Measurements from ENCODE around the gene ELFN1. TPM values are rescaled to one million over a fixed set of nuclear protein-coding genes. Genes with fewer than 3 reads are reported as not detected.

ELFN1 gene
- total RNA-seq, 1 experiment from 2014 or later, result 0.69 TPM

DNA sequence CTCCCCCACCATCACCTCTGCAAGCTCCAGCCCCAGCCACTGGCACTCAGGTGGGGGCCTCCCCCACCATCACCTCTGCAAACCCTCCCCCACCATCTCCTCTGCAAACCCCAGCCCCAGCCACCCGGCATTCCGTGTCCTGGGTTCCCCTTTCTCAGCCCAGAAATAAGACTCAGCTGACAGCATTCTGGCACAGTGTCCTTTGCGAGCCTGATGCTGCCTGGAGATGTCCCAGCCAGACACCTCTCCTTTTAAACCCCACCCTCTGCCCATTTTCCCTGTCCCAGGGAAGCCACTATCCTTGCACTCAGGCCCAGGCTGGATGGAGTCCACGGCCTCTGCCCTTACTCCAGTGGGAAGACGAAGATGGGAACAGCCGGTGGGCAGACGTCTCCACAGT is 49.8 kb downstream of the ELFN1 start:
- Histone ChIP-seq H3F3A (ENCODE audit: low read length, unreplicated experiment) (no peaks in the 10 kb centered on the region), H3K9me3 (ENCODE audit: low read length) (no peaks in the 10 kb centered on the region), H3K9ac (ENCODE audit: low read length) (no peak overlapping the region), H3K27ac (ENCODE audit: low read length) (no peak overlapping the region), H3K4me3 (ENCODE audit: low read length) (no peak overlapping the region), H3K4me2 (ENCODE audit: low read length) (no peak overlapping the region), H3K79me2 (ENCODE audit: low read length) (no peaks in the 10 kb centered on the region), H4K20me1 (ENCODE audit: low read length) (no peaks in the 10 kb centered on the region), H3K27me3 (ENCODE audit: low read length) (0 out of 2 replicates have a peak, but pooled peaks cover 2% of the 10 kb centered on the region), H3K4me1 (ENCODE audit: insufficient read depth, low read length) (peaks cover 22% of the 10 kb centered on the region), H3K36me3 (ENCODE audit: low read depth, low read length) (no peaks in the 10 kb centered on the region), H3K9me2 (replicated peaks; ENCODE audit: low read length) (no peaks in the 10 kb centered on the region), H2AFZ (ENCODE audit: low read length) (no peak overlapping the region)
- intact Hi-C loops (cut with micrococcal nuclease), result no loop called here
- ATAC-seq (no peak), DNase-seq (no peak)
- BruUV-seq (replicated peaks), result no TSS peak
- TF ChIP-seq EZH2 (IDR thresholded peaks at IDR 0.05; ENCODE audit: low read length, unreplicated experiment), result no peak
- no peak for TF ChIP-seq EZH2phosphoT487 (IDR thresholded peaks at IDR 0.05; ENCODE audit: borderline replicate concordance, low read length)
- TF ChIP-seq, protein P1, sequence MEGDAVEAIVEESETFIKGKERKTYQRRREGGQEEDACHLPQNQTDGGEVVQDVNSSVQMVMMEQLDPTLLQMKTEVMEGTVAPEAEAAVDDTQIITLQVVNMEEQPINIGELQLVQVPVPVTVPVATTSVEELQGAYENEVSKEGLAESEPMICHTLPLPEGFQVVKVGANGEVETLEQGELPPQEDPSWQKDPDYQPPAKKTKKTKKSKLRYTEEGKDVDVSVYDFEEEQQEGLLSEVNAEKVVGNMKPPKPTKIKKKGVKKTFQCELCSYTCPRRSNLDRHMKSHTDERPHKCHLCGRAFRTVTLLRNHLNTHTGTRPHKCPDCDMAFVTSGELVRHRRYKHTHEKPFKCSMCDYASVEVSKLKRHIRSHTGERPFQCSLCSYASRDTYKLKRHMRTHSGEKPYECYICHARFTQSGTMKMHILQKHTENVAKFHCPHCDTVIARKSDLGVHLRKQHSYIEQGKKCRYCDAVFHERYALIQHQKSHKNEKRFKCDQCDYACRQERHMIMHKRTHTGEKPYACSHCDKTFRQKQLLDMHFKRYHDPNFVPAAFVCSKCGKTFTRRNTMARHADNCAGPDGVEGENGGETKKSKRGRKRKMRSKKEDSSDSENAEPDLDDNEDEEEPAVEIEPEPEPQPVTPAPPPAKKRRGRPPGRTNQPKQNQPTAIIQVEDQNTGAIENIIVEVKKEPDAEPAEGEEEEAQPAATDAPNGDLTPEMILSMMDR (conservative IDR thresholded peaks at IDR 0.05; ENCODE audit: low read depth, low read length), result no peak
- ChIA-PET POLR2A (ENCODE audit: unreplicated experiment) (interaction anchor here (0.7 kb wide), 1 partner anchor 350 kb away, joined by 15 read pairs; no protein-coding TSS in a partner anchor), CTCF (no interaction called here)

DNA sequence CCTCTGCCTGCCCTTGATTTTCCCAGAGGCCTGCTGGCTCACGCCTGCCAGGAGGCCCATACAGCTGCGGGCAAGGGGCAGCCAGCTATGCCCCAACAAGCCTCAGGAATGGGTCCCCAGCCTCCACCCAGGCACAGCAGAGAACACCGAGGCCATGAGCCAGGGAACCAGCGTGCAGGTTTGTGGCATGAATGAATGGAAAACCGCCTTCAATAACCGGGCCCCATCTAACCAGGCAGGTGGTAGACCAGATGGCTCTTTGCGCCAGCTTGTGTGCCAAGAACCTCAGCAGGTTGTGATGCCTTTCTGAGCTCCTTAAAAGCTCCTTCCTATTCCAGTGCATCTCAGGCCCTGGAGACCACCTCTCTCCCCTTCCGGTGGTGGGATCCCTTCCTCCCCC is 50.2 kb downstream of the ELFN1 start:
- no peak overlapping the region for H3K27ac ChIP-seq (ENCODE audit: low read length)
- no peaks in the 10 kb centered on the region for H4K20me1 ChIP-seq (ENCODE audit: low read length)
- BruUV-seq (replicated peaks), result no TSS peak
- H3K4me1 ChIP-seq (ENCODE audit: insufficient read depth, low read length), result peaks cover 22% of the 10 kb centered on the region
- H3K79me2 ChIP-seq (ENCODE audit: low read length), result no peaks in the 10 kb centered on the region
- no peak overlapping the region for H3K9ac ChIP-seq (ENCODE audit: low read length)
- DNase-seq, result no peak
- H3K27me3 ChIP-seq (ENCODE audit: low read length), result 0 out of 2 replicates have a peak, but pooled peaks cover 5% of the 10 kb centered on the region
- no peak overlapping the region for H3K4me2 ChIP-seq (ENCODE audit: low read length)
- H3K9me3 ChIP-seq (ENCODE audit: low read length), result no peaks in the 10 kb centered on the region
- intact Hi-C loops (cut with micrococcal nuclease), result no loop called here
- H3K9me2 ChIP-seq (replicated peaks; ENCODE audit: low read length), result no peaks in the 10 kb centered on the region
- ATAC-seq, result no peak
- CTCF ChIA-PET, result no interaction called here
- POLR2A ChIA-PET (ENCODE audit: unreplicated experiment), result interaction anchor here (0.7 kb wide), 1 partner anchor 349 kb away, joined by 15 read pairs; no protein-coding TSS in a partner anchor
- no peak overlapping the region for H3K4me3 ChIP-seq (ENCODE audit: low read length)
- TF ChIP-seq, protein P1 (conservative IDR thresholded peaks at IDR 0.05; ENCODE audit: low read depth, low read length), result no peak
- TF ChIP-seq EZH2phosphoT487 (IDR thresholded peaks at IDR 0.05; ENCODE audit: borderline replicate concordance, low read length), result no peak
- TF ChIP-seq EZH2 (IDR thresholded peaks at IDR 0.05; ENCODE audit: low read length, unreplicated experiment), result no peak
- no peak overlapping the region for H2AFZ ChIP-seq (ENCODE audit: low read length)
- no peaks in the 10 kb centered on the region for H3K36me3 ChIP-seq (ENCODE audit: low read depth, low read length)
- no peaks in the 10 kb centered on the region for H3F3A ChIP-seq (ENCODE audit: low read length, unreplicated experiment)

DNA sequence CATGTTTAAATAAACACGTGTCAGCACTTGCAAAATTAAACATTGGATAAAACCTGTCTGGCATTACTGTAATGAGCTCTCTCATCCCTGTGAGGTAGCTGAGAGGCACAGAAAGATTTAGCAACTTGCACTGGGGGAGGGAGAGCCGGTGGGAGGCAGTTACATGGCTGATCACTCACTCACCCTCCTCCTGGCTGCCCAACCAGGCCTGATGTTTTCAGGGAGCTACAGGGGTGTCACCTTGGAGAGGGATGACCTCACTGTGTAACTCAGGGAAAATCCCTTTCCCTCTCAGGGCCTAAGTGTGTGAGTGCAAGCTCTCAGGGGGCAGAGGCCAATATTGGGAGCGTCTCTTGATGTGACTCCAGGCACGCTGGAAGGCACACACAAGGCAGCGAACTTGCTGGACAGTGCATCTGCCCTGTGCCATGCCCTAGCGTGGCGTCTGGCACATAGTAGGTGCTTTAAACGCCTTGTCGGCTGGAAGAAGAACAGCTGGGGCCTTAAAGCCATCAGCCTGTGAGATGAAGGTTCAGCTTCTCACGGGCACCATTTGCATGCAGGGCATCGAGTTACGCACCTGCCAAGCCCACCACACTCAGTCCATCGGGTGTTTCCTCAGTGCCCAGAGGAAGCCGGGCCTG is 51.1 kb downstream of the ELFN1 start:
- BruUV-seq (replicated peaks), result no TSS peak
- Histone ChIP-seq H3K4me2 (ENCODE audit: low read length) (no peak overlapping the region), H3K79me2 (ENCODE audit: low read length) (no peaks in the 10 kb centered on the region), H3K27ac (ENCODE audit: low read length) (no peak overlapping the region), H3K9me2 (replicated peaks; ENCODE audit: low read length) (no peaks in the 10 kb centered on the region), H3K27me3 (ENCODE audit: low read length) (peaks cover 13% of the 10 kb centered on the region; the same call in 1 of the 2 replicates), H3K4me1 (ENCODE audit: insufficient read depth, low read length) (peaks cover 15% of the 10 kb centered on the region), H3K36me3 (ENCODE audit: low read depth, low read length) (no peaks in the 10 kb centered on the region), H3K9ac (ENCODE audit: low read length) (no peak overlapping the region), H2AFZ (ENCODE audit: low read length) (no peak overlapping the region), H4K20me1 (ENCODE audit: low read length) (no peaks in the 10 kb centered on the region), H3K4me3 (ENCODE audit: low read length) (no peak overlapping the region), H3F3A (ENCODE audit: low read length, unreplicated experiment) (no peaks in the 10 kb centered on the region), H3K9me3 (ENCODE audit: low read length) (no peaks in the 10 kb centered on the region)
- intact Hi-C loops (cut with micrococcal nuclease), result no loop called here
- CTCF ChIA-PET, result no interaction called here
- POLR2A ChIA-PET (ENCODE audit: unreplicated experiment), result no interaction called here
- DNase-seq (no peak), ATAC-seq (no peak)
- TF ChIP-seq EZH2 (IDR thresholded peaks at IDR 0.05; ENCODE audit: low read length, unreplicated experiment) (no peak), EZH2phosphoT487 (IDR thresholded peaks at IDR 0.05; ENCODE audit: borderline replicate concordance, low read length) (no peak)
- TF ChIP-seq, protein P1 (conservative IDR thresholded peaks at IDR 0.05; ENCODE audit: low read depth, low read length), result no peak
